Endothelial cell (in vitro differentiated cells): Measurements from ENCODE around the gene TM9SF3. TPM values are rescaled to one million over a fixed set of nuclear protein-coding genes. Genes with fewer than 3 reads are reported as not detected.
A peak's percentile ranks its signal among the peaks of the same experiment; 100 is the strongest.

Experiments
- DNase-seq: peaks from one replicate; pipeline ENCODE4 v3.0.0; 2021; ENCODE audit warnings: low spot score
- H3K27ac Mint-ChIP-seq: one replicate; pipeline ENCODE4 v1.8.0; 2021; ENCODE audit warnings: mixed read lengths, inconsistent platforms; ENCODE audit not compliant: unreplicated experiment
- H3K27me3 Mint-ChIP-seq: one replicate; pipeline ENCODE4 v1.8.0; 2021; ENCODE audit warnings: mild to moderate bottlenecking, moderate library complexity, mixed read lengths, inconsistent platforms; ENCODE audit not compliant: unreplicated experiment
- H3K36me3 Mint-ChIP-seq: one replicate; pipeline ENCODE4 v1.8.0; 2021; ENCODE audit warnings: mild to moderate bottlenecking, low read depth, mixed read lengths, inconsistent platforms; ENCODE audit not compliant: unreplicated experiment
- H3K4me1 Mint-ChIP-seq: one replicate; pipeline ENCODE4 v1.8.0; 2021; ENCODE audit warnings: mild to moderate bottlenecking, mixed read lengths, inconsistent platforms; ENCODE audit not compliant: unreplicated experiment
- H3K4me3 Mint-ChIP-seq: one replicate; pipeline ENCODE4 v1.8.0; 2021; ENCODE audit warnings: mild to moderate bottlenecking, mixed read lengths, inconsistent platforms; ENCODE audit not compliant: unreplicated experiment
- H3K9me3 Mint-ChIP-seq: one replicate; pipeline ENCODE4 v1.8.0; 2021; ENCODE audit warnings: mixed read lengths, inconsistent platforms; ENCODE audit not compliant: unreplicated experiment
- total RNA-seq: library from RNA; stranded (reverse); fragmentation: NEBNext Ultra II Directional; extraction: Animal tissue kit (Norgen Biotek cat#: 25700); gene quantifications from one replicate; pipeline ENCODE4 v1.2.1, GENCODE V29; 2021; ENCODE audit not compliant: unreplicated experiment
- TF ChIP-seq, protein P1 (sequence below): fragments of 200-600 bp; sonication (generic); IDR thresholded peaks from one replicate; pipeline ENCODE4 v1.5.0; 2021; ENCODE audit warnings: antibody characterized with exemption; ENCODE audit not compliant: unreplicated experiment

Gene TM9SF3
- total RNA-seq, 1 donor from 2014 or later: 157 TPM

DNA sequence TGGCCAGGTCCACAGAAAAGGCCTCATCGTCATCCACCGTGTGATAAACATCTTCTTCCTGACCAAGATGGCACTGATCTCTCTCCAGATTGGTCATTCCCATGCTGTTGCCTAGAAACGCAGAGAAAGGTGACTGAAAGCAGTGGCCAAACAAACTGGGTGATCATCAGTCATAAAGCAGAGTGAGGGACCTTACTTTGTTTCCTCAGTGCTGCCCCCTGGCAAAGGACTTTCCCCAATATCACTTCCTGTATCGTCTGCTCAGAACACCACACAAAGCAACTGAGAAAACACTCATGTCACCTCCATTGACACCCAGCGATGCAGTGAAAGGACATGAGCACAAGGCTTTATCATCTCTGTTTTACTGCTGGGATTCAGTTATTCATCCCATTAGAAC lies 40.0 kb upstream of the TM9SF3 start:
- H3K9me3 Mint-ChIP-seq: no peaks in the 10 kb centered on the region
- no peak overlapping the region for H3K27ac Mint-ChIP-seq
- H3K4me3 Mint-ChIP-seq: no peak overlapping the region
- H3K27me3 Mint-ChIP-seq: no peaks in the 10 kb centered on the region
- TF ChIP-seq, protein P1, sequence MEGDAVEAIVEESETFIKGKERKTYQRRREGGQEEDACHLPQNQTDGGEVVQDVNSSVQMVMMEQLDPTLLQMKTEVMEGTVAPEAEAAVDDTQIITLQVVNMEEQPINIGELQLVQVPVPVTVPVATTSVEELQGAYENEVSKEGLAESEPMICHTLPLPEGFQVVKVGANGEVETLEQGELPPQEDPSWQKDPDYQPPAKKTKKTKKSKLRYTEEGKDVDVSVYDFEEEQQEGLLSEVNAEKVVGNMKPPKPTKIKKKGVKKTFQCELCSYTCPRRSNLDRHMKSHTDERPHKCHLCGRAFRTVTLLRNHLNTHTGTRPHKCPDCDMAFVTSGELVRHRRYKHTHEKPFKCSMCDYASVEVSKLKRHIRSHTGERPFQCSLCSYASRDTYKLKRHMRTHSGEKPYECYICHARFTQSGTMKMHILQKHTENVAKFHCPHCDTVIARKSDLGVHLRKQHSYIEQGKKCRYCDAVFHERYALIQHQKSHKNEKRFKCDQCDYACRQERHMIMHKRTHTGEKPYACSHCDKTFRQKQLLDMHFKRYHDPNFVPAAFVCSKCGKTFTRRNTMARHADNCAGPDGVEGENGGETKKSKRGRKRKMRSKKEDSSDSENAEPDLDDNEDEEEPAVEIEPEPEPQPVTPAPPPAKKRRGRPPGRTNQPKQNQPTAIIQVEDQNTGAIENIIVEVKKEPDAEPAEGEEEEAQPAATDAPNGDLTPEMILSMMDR: no peak
- H3K36me3 Mint-ChIP-seq: no peaks in the 10 kb centered on the region
- DNase-seq: peak; percentile 15
- no peaks in the 10 kb centered on the region for H3K4me1 Mint-ChIP-seq

DNA sequence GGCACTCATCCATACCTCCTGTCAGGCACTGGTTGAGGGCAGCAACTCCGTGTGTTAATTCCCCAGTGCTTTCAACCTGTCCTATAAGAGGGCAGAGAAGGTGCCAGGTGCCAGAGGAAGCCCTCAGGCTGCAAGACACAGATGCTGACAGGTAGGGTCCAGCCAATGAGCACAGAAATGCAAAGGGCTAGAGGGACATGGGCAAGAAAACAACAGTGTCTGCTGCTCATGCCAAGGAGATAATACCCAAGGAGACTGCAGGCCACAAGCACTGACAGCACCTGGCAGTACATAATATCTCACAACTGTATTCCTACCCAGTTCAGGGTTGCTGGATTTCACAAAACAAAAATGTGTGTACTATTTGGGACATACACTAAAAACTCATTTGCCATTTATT lies 38.4 kb upstream of the TM9SF3 start:
- DNase-seq: no peak
- no peaks in the 10 kb centered on the region for H3K4me1 Mint-ChIP-seq
- no peaks in the 10 kb centered on the region for H3K9me3 Mint-ChIP-seq
- TF ChIP-seq, protein P1: no peak
- no peak overlapping the region for H3K27ac Mint-ChIP-seq
- peaks cover 1% of the 10 kb centered on the region for H3K27me3 Mint-ChIP-seq
- H3K36me3 Mint-ChIP-seq: no peaks in the 10 kb centered on the region
- H3K4me3 Mint-ChIP-seq: no peak overlapping the region

DNA sequence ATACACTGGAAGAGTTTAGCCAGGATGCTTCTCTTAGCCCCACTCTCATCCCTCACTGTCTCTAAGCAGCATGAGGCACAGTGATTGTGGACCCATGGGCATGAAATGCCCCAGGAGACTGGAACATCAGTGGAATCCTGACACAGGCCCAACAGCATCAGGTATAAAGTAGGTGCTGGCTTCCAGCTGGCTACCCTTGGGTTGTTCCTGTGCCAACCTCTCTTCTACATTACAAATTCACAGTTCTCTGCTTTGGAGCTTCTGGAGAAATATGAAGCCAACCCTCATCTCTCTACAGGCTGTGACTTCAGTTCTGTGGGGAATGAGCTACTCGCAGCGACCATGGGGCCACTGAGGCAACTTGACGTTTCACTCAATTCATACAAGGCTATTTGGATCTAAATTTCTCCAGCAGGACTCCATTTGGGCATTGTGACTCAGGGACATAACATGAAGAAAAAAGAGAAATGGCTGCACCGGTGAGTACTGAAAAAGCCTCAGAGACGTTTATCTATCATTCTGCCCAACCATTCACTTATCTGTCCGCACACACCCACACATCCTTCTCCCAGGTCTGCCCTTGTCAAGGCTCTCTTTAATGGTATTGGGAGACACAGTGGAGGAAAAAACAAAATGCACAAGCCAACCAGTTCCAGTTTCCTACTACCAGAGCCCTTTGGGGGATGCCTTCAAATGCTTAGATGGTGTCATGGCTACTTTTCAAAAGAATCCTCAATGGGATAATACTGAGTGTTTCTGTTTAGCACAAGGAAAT lies 35.4 kb upstream of the TM9SF3 start:
- Mint-ChIP-seq H3K4me3 (no peak overlapping the region), H3K27ac (no peak overlapping the region), H3K9me3 (no peaks in the 10 kb centered on the region), H3K36me3 (no peaks in the 10 kb centered on the region), H3K4me1 (peaks cover 9% of the 10 kb centered on the region), H3K27me3 (peaks cover 2% of the 10 kb centered on the region)
- TF ChIP-seq, protein P1: no peak
- no peak for DNase-seq

DNA sequence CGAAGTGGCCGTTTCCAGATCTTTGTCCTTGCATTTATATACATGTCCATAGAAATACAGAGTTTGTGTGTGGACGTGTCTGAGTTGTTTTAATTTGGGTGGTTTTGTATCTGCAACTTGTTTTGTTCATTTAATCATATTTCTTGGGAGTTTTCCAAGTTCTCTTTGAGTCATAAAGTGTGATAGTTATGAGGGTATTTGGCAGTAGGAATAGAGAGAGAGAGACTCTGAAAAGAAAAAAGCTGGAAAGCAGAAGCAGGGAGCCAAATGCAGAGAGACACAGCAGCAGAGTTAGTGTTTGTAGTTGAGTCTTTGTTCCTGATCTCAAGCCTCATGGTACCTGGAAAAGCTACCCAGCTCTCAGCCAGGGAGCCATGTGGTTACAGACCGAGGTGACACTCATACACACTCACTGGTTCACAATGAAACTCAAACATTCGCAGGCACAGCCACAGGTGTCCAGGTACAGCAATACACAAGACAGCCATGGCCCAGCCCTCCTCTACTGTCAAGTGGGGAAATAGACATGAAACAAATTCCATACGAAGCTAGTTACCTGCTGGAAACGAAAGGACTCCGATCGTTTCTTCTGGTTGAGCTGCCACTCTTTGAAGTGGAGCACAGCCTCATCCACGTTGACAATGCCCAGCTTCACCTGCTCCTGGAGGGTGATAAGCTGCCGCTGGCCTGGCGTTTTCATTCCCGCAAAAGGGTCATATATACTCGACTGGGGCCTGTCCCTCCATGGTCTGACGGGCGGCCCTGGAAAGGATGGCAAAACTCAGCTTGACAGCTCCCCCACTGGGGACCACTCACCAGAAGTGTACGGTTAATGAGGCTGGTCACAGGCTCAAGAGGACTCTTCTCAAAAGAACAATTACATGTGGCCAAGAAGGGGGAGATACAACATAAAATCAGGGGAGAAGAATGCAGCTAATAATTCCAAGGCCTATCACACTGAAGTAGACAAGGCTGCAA lies 33.3 kb upstream of the TM9SF3 start:
- peaks cover 3% of the 10 kb centered on the region for H3K27me3 Mint-ChIP-seq
- peaks cover 23% of the 10 kb centered on the region for H3K4me1 Mint-ChIP-seq
- H3K36me3 Mint-ChIP-seq: no peaks in the 10 kb centered on the region
- TF ChIP-seq, protein P1: no peak
- DNase-seq: no peak
- H3K4me3 Mint-ChIP-seq: no peak overlapping the region
- H3K9me3 Mint-ChIP-seq: no peaks in the 10 kb centered on the region
- no peak overlapping the region for H3K27ac Mint-ChIP-seq
